Body of pancreas (tissue), 4 donors: Measurements from ENCODE around the gene MSANTD2.

ENCODE experiments used
- POLR2A ChIP-seq, 3 donors: fragments of 450-650 bp; IDR thresholded peaks; one replicate each; pipeline ENCODE4 v1.6.1; 2016; ENCODE audit warnings: antibody characterized with exemption in 3 of 3, mild to moderate bottlenecking in 2 of 3
- TF ChIP-seq, protein P1 (sequence below), 7 experiments: fragments of 450-650 bp in 4 of 7; fragments of 200-600 bp in 3 of 7; sonication (generic) in 3 of 7; IDR thresholded peaks; one replicate each; pipeline ENCODE4 v1.5.1; 2016 to 2019; ENCODE audit warnings: antibody characterized with exemption in 7 of 7

DNA sequence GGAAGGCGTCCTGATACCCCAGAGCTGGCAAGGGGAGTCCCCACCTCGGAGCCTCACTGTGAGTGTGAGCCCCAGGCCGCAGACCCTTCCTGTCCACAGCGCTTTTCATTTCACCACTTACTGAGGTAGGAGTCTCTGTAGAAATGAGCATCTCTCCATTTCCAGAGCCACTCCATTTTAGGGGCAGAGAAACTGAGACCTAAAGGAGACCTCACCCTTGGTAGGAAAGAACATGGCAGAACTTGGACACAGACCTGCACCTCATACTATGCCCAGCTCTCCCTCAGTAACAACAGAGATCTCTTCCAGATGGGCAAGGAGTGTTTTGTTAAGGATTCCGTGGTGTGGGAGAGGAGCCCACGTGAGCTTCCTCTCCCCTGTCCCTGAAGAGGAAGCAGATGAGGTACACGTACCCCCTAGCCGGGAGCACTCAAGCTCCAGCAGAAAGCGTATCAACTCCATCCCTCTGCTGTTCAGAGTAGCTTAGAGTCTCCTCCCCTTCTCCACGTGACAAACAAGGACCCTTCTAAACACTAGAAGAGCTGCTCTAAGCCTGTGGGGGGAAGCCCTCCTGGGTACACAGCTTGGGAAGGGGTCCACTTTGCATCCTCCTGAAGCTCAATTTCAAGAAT, 47.6 kb downstream of the MSANTD2 start:
- TF ChIP-seq, protein P1, sequence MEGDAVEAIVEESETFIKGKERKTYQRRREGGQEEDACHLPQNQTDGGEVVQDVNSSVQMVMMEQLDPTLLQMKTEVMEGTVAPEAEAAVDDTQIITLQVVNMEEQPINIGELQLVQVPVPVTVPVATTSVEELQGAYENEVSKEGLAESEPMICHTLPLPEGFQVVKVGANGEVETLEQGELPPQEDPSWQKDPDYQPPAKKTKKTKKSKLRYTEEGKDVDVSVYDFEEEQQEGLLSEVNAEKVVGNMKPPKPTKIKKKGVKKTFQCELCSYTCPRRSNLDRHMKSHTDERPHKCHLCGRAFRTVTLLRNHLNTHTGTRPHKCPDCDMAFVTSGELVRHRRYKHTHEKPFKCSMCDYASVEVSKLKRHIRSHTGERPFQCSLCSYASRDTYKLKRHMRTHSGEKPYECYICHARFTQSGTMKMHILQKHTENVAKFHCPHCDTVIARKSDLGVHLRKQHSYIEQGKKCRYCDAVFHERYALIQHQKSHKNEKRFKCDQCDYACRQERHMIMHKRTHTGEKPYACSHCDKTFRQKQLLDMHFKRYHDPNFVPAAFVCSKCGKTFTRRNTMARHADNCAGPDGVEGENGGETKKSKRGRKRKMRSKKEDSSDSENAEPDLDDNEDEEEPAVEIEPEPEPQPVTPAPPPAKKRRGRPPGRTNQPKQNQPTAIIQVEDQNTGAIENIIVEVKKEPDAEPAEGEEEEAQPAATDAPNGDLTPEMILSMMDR (IDR thresholded peaks at IDR 0.05): no peak
- TF ChIP-seq POLR2A (IDR thresholded peaks at IDR 0.05): no peak
